Myocyte (in vitro differentiated cells): Measurements from ENCODE around the gene CIAO1. TPM values are rescaled to one million over a fixed set of nuclear protein-coding genes. Genes with fewer than 3 reads are reported as not detected.
"Not testable (repeated sequence)": the region's sequence is repeated elsewhere in the genome, so short reads cannot be mapped to it uniquely, and the experiment has no call there.

ENCODE experiments used
- DNase-seq: peaks from one replicate; pipeline ENCODE4 v3.0.0-alpha.2; 2012; ENCODE audit warnings: low read depth
- polyA plus RNA-seq: library from polyadenylated mRNA; unstranded; fragments of >200 nt; gene quantifications from one replicate; pipeline ENCODE4 v1.2.1, GENCODE V29; 2012; ENCODE audit warnings: missing spikeins
- total RNA-seq: library from RNA; depleted of rRNA; stranded (reverse); fragments of >200 nt; gene quantifications from 2 replicates; pipeline ENCODE4 v1.2.3, GENCODE V29; 2014

The CIAO1 gene
- 101 and 125 TPM in 2 replicates for total RNA-seq
- polyA plus RNA-seq, result 66.6 TPM

GRCh38 chr2:96265840-96266679 lies at the start of gene CIAO1, which contains the start of gene TMEM127:
Gene CIAO1, plus strand, starts transcription at chr2:96266225. Its CDS starts 126 bp downstream, at chr2:96266351.
Gene TMEM127, minus strand, starts transcription at chr2:96265997. Its CDS starts 616 bp downstream, at chr2:96265381.
- peak; percentile 98 for DNase-seq

GRCh38 chr2:96218508-96219131 lies 47.4 kb upstream of the CIAO1 start:
- no peak for DNase-seq

- DNase-seq, result peak; percentile 44
Measured at GRCh38 chr2:96219959-96220358, 46.1 kb upstream of the CIAO1 start.

GRCh38 chr2:96221106-96221505 lies 44.9 kb upstream of the CIAO1 start:
- DNase-seq, result not testable (repeated sequence)

GRCh38 chr2:96225016-96225533 lies 41.0 kb upstream of the CIAO1 start:
- no peak for DNase-seq

- DNase-seq, result no peak
Measured at GRCh38 chr2:96231316-96231715, 34.7 kb upstream of the CIAO1 start.

GRCh38 chr2:96233436-96233835 lies 32.6 kb upstream of the CIAO1 start:
- no peak for DNase-seq

GRCh38 chr2:96233880-96234316 lies 32.1 kb upstream of the CIAO1 start:
- no peak for DNase-seq

GRCh38 chr2:96236882-96237281 lies 29.1 kb upstream of the CIAO1 start:
- no peak for DNase-seq

- DNase-seq, result no peak
Measured at GRCh38 chr2:96238266-96238665, 27.8 kb upstream of the CIAO1 start.

GRCh38 chr2:96239091-96239490 lies 26.9 kb upstream of the CIAO1 start:
- DNase-seq, result peak; percentile 89

- DNase-seq, result no peak
Measured at GRCh38 chr2:96239745-96240264, 26.2 kb upstream of the CIAO1 start.

- peak; percentile 63 for DNase-seq
Measured at GRCh38 chr2:96240341-96241038, 25.5 kb upstream of the CIAO1 start.

GRCh38 chr2:96241227-96241626 lies 24.8 kb upstream of the CIAO1 start:
- DNase-seq, result no peak

- no peak for DNase-seq
Measured at GRCh38 chr2:96241900-96242611, 24.0 kb upstream of the CIAO1 start.

- DNase-seq, result no peak
Measured at GRCh38 chr2:96243843-96244242, 22.2 kb upstream of the CIAO1 start.

- DNase-seq, result no peak
Measured at GRCh38 chr2:96245609-96246390, 20.2 kb upstream of the CIAO1 start.

- DNase-seq, result peak; percentile 61
Measured at GRCh38 chr2:96247009-96247408, 19.0 kb upstream of the CIAO1 start.

- no peak for DNase-seq
Measured at GRCh38 chr2:96247896-96248295, 18.1 kb upstream of the CIAO1 start.

- DNase-seq, result no peak
Measured at GRCh38 chr2:96248624-96249023, 17.4 kb upstream of the CIAO1 start.
